LNCAP (cell line): ENCODE measurements around the gene VEGFC.

Experiments
- TF ChIP-seq, protein P1 (sequence below): fragments of 450-650 bp; IDR thresholded peaks from 2 replicates; pipeline ENCODE4 v1.5.1; 2017; ENCODE audit warnings: mild to moderate bottlenecking

The VEGFC gene

DNA sequence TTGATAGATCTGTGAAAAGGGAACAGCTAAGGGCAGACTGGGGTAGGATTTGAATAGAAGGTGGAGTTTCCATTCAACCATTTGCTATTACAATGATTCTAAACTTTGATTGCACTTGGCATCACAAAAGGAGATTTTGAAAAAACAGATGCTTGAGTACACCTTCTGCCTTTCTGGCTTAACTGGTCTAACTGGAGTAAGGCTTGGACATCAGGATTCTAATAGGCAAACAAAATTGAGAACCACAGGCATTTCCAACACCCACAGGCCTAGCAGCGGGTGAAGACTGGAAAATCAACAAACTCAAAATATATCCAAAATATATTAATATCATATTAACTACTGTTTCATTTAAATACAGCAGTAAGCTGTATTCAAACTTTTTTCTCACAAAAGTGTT lies 1.9 kb upstream of the VEGFC start:
- TF ChIP-seq, protein P1, sequence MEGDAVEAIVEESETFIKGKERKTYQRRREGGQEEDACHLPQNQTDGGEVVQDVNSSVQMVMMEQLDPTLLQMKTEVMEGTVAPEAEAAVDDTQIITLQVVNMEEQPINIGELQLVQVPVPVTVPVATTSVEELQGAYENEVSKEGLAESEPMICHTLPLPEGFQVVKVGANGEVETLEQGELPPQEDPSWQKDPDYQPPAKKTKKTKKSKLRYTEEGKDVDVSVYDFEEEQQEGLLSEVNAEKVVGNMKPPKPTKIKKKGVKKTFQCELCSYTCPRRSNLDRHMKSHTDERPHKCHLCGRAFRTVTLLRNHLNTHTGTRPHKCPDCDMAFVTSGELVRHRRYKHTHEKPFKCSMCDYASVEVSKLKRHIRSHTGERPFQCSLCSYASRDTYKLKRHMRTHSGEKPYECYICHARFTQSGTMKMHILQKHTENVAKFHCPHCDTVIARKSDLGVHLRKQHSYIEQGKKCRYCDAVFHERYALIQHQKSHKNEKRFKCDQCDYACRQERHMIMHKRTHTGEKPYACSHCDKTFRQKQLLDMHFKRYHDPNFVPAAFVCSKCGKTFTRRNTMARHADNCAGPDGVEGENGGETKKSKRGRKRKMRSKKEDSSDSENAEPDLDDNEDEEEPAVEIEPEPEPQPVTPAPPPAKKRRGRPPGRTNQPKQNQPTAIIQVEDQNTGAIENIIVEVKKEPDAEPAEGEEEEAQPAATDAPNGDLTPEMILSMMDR = no peak

DNA sequence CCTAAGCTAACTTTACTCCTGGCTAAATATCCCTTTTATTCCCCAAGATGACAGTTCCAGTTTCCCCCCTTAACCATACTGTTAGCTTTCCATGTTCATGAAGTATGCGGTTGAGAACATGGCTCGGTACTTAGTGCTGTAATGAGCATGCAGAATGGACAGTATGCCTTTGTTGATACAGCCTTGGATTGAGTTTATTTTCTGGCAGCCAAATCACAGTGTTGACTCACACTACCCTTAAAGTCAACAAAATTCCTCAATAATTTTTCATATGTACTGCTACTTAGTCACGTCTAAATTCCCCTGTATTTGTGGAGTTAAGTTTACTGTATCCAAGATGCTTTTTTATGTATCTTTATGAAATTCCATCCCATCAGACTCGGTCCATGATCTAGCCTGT lies 1.4 kb upstream of the VEGFC start:
- TF ChIP-seq, protein P1 = no peak

GRCh38 chr4:176793060-176793605 lies 411 bp upstream of the VEGFC start:
- TF ChIP-seq, protein P1 = no peak

DNA sequence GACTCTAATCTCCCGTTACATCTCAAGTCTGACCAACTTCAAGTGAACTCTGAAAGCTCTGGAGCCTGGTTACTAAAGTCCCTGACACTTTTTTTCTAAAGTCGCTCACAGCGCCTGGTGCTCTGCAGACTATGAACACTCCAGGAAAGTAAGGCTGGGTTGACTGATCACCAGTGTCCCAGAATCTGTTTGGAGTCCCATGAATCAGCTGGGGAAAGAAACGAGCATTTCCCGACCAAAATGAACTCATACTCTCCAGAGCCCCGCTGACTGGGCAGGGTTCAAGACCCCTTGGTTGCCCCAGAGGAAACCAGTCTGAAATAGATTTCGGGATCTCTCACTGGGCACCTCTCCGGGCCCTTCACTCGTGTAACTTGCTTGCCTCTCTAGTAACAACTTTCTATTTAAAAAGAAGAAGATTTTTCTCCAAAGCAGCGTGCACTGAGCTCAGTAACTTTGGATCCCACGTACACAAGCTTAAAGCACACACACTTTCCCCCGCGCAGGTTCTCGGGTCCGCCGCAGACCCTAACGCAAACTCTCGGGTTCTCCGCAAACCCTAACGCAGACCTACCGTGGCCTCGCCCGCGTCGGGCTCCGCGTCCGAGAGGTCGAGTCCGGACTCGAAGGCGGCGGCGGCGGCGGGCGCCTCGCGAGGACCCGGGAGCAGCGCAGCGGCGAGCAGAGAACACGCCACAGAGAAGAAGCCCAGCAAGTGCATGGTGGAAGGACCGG lies 964 bp downstream of the VEGFC start:
- TF ChIP-seq, protein P1 = no peak

- TF ChIP-seq, protein P1 = no peak
Measured at GRCh38 chr4:176790398-176790797, 2.3 kb downstream of the VEGFC start.

GRCh38 chr4:176789955-176790354 lies 2.8 kb downstream of the VEGFC start:
- TF ChIP-seq, protein P1 = peak; percentile 59

- TF ChIP-seq, protein P1 = no peak
Measured at GRCh38 chr4:176788971-176789370, 3.8 kb downstream of the VEGFC start.
